SW 1271 (cell line): ENCODE measurements around the gene SEMA6B.

Experiments used
- DNase-seq, 2 experiments: peaks; one replicate each; lab custom pipeline; 2025; lab: John Stamatoyannopoulos, UW

The SEMA6B gene

GRCh38 chr19:4525563-4526002, 33.9 kb downstream of the SEMA6B start:
- no peak for DNase-seq

GRCh38 chr19:4524808-4525562, 34.5 kb downstream of the SEMA6B start:
- peak in 1 of 2 experiments; percentile 36 for DNase-seq

- DNase-seq, result peak in 1 of 2 experiments; percentile 44
These were observed 36.0 kb downstream of the SEMA6B start for GRCh38 chr19:4523306-4524110.

- no peak for DNase-seq
These were observed 37.0 kb downstream of the SEMA6B start for GRCh38 chr19:4522291-4523002.

GRCh38 chr19:4521888-4522242, 37.6 kb downstream of the SEMA6B start:
- DNase-seq, result no peak

- DNase-seq, result no peak
These were observed 38.2 kb downstream of the SEMA6B start for GRCh38 chr19:4521170-4521887.

DNA sequence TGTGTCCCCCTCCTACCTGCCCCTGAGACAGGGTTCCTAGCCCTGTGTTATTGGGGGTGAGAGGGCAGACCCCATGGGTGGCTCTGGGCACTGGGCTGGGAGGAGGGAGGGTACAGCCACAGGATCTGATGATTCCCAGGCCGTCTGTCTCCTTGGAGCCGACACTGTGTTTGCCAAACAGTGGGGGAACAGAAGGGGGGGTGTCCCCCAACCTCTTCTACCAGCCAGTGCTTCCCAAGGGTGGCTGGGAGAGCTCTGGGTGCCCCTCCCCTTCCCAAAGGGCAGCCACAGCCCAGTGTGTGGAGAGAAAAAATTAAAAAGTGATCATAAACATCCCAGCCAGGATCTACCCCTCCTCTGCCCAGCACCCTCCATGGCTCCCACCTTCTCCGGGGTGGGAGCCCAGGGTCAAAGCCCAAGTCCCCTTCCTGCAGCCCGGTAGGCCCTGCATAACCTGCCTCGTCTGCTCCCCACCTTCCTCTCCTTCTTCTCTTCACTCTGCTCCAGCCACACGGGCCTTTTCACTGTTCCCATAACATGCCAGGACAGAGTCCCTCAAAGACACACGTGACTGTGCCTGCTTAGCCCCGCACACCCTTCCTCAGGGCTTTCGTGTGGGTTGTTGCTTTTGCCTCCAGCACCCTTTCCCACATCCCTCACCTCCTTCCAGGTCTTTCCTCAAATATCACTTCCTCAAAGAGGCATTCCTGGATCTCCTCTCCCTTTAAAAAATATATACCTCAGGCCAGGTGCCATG, 39.8 kb downstream of the SEMA6B start:
- no peak for DNase-seq

GRCh38 chr19:4519172-4519496, 40.4 kb downstream of the SEMA6B start:
- DNase-seq, result no peak

DNA sequence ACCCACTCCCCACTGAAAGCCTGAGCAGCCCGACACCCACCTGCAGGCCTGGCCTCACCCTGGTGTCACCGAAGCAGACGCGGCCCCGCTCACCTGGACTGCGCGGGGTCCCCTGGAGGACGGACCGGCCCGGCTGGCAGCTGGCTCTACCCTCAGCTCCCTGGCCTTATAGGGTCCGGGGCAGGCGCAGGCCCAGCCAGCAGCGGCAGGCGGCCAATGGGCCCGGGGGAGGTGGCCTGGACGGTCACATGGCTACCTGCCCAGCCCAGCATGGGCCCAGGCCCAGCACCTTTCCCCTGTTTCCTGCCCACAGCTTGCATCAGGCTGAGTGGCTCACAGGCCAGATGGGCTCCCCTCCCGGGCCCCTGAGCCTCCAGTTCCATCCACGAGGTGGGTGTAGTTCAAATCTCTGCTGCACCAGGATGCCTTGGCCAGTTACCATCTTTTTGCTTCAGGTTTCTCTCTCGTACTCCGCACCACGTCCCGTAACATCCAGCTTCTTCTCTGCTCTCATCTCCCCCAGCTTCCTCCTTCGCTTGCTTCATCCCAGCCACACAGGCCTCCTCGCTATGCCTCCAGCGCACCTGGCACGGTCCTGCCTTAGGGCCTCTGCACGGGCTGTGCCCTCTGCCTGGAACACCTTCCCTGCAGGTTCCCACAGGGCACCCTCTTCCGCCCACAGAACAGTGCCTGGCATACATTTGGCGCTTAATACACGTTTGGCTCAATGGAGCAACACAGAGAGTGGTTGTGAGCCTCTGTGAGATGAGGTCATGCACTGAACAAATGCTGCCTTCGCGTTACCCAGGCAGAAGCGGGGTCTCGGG, 40.9 kb downstream of the SEMA6B start, which contains the start of gene PLIN4:
Gene PLIN4 (minus strand): TSS at position 142 of the 827 bp plus-strand sequence. CDS start 214 bp downstream, outside the sequence.
- no peak for DNase-seq

- no peak for DNase-seq
These were observed 41.9 kb downstream of the SEMA6B start for GRCh38 chr19:4517451-4518057.

GRCh38 chr19:4516939-4517300, 42.6 kb downstream of the SEMA6B start:
- no peak for DNase-seq

GRCh38 chr19:4516199-4516938, 43.1 kb downstream of the SEMA6B start:
- no peak for DNase-seq

- DNase-seq, result no peak
These were observed 43.8 kb downstream of the SEMA6B start for GRCh38 chr19:4515732-4516131.

DNA sequence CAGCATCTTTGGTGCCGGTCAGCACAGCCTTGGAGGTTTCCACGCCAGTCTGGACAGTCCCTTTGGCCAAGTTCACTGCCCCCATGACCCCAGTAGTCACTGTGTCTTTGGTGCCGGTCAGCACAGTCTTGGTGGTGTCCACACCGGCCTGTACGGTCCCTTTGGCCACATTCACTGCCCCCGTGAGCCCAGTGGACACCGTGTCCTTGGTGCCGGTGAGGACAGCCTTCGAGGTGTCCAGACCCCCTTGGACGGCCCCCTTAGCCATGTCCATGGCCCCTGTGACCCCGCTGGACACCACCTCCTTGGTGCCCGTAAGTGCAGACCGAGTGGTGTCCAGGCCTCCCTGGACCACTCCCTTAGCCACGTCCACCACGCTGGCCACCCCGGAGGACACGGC, 46.2 kb downstream of the SEMA6B start:
- no peak for DNase-seq

- no peak for DNase-seq
These were observed 47.4 kb downstream of the SEMA6B start for GRCh38 chr19:4512070-4512469.

- DNase-seq, result no peak
These were observed 48.0 kb downstream of the SEMA6B start for GRCh38 chr19:4511300-4512054.

GRCh38 chr19:4510435-4511255, 48.8 kb downstream of the SEMA6B start:
- no peak for DNase-seq

- DNase-seq, result no peak
These were observed 50.8 kb downstream of the SEMA6B start for GRCh38 chr19:4508698-4509097.
